Epidermal melanocyte (primary cell): ENCODE results near the gene NEDD4L.
A peak's percentile ranks its signal among the peaks of the same experiment; 100 is the strongest.
"Not testable (repeated sequence)": the region's sequence is repeated elsewhere in the genome, so short reads cannot be mapped to it uniquely, and the experiment has no call there.

ENCODE experiments used
- DNase-seq: peaks from one replicate; pipeline ENCODE4 v3.0.0; 2011; ENCODE audit warnings: low spot score; ENCODE audit not compliant: insufficient read length

Gene NEDD4L

DNA sequence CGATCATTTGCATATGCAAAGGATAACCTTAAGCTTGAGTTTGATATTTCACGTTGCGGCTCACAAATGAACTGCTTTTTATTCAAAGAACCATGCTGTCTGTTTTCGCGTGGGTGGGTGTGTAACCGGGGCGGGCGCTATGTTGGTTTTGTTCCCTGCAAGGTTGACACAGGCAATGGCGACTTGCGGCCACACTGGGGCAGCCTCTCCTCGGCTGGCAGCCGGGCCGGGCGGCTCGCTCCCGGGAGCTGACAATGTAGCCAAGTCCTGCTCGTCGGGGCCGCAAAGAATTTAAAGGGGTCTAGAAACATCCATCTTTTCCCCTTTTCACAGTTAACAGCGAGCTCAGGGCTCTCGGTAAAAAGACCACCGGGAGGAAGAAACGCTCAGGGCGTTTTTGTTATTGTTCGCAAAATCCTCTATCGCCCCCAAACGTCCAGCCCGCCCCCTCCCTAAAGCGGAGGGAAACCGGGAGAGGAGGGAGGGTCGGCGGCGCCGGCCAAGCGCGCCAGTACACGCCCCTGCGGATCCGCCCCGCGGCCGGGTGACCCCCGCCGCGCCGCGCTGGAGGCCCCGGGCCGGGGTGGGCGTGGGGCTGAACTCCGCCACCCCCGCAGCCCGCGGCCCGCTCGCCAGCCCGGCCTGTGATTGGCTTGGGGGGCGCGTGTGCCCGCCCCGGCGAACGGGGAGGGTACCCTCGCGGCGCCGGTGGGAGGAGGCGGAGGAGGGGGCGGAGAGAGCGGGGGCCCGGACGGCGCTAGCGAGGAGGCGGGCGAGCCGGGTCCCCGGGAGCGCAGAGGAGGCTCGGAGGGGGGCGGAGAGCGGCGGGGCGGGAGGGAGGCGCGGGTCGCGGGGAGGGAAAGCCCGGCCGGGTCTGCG lies at the start of gene NEDD4L:
Gene NEDD4L (plus strand): TSS at position 736 of the 879 bp plus-strand sequence. CDS start 435 bp downstream, outside the sequence.
- peak; percentile 71 for DNase-seq

DNA sequence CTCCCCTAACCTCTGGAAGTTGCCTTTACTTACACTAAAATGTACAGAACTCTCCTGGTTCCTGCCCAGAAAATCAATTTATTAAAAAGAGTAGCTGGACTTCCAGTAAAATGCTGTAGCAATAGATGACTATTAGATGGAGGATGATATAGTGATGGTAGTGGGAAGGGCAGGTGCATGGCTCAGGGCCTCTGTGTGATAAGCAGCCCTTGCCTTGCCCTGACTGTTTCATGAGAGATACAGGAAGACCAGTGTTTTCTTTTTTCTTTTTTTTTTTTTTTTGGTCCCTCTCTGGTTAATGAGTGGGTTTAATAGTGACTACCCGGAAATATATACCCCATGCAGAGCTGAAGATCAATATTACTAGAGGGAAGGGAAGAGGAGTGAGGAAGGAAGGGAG lies 48.7 kb upstream of the NEDD4L start:
- DNase-seq = no peak

DNA sequence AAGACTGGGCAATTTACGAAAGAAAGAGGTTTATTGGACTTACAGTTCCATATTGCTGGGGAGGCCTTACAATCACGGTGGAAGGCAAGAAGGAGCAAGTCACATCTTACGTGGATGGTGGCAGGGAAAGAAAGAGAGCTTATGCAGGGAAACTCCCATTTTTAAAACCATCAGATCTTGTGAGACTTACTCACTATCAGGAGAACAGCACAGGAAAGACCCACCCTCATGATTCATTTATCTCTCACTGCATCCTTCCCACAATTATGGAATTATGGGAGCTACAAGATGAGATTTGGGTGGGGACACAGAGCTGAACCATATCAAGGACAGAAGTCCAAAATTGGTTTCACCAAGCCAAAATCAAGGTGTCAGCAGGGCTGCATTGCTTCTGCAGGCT lies 47.1 kb upstream of the NEDD4L start:
- DNase-seq = not testable (repeated sequence)

DNA sequence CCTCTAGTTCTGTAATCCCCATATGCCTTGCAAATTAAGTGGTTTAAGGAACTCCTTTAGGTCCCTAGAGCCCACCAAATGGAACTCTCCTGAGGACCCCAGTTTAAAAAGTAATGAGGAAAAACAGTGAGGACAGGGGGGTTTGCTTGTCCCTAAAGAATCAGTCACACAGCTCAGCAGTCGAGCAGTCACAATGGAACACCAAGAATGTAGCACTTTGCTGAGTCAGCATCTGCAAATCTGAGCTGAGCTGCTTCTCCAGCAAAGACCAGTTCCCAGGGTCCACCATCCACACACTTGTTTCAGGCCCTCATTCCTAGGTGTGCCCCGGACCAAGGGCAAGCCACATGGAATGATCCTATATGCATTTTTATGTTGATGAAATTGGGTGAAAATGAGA lies 46.2 kb upstream of the NEDD4L start:
- DNase-seq = no peak

DNA sequence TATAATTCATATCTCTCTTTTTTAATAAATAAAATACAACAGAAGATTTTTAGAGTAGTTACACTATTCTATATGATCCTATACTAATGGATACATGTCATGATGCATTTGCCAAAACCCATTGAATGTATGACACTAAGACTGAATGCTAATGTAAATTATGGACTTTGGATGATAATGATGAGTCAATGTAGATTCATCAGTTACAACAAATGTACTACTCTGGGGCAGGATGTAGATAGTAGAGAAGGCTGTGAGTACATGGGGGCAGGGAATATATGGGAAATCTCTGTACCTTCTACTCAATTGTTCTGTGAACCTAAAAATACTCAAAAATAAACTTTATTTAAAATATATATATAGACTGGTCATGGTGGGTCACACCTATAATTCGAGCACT lies 45.6 kb upstream of the NEDD4L start:
- no peak for DNase-seq

DNA sequence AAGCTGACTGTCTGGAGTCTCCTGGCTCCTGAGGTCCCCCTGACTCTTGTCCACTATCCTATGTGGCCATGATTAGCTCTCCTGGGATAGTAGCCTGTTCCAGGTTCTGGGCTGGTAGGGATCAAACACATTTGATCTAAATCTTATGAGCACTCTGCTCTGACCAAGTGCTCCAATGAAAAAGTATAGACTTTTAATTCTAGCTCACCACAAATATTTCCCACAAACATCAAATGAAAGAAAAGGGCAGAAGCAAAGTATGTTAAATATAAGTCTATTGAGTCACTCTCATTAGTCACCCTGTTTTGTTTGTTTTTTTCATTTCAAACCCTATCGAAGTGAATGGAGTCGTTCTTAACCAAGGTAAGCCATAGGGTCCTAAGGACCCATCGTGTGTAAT lies 39.7 kb upstream of the NEDD4L start:
- no peak for DNase-seq

DNA sequence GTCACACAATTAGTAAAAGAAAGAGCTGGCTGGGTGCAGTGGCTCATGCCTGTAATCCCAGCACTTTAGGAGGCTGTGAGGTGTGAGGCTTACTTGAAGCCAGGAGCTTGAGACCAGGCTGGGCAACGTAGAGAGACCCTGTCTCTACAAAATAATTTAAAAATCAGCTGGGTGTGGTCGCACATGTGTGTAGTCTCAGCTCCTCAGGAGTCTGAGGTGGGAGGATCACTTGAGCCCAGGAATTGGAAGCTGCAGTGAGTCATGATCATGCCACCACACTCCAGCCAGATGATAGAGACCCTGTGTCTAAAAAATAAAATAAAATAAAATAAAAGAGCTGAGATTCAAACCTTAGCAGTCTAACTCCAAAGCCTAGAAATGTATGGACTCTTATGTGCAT lies 39.0 kb upstream of the NEDD4L start:
- no peak for DNase-seq

DNA sequence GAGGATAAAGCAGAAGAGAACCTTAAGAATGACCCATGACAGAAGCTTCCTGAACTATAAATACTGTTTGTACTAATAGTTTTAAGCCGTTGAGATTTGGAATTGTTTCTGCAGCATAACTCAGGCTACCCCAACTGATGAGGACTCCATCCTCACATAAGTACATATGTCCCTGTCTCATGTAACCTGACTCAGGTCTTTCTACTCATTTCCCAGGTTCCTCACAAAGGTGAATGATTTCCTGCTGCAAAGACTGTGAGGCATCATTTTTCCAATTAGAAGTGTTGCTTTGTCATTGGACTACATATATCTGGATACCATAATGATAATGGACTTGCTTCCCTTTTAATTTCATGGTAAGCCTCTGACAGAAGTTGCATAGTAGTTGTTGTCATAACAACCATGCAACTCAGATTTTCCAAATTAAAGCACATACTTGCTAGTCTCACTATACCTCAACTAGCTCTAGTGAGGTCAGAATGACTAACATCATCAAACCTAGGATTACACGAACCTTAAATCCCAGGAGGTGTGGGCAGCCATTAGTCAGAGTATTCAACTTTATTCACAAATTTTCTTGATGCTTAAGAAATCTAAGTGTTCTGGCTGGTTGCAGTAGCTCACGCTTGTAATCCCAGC lies 38.0 kb upstream of the NEDD4L start:
- no peak for DNase-seq

DNA sequence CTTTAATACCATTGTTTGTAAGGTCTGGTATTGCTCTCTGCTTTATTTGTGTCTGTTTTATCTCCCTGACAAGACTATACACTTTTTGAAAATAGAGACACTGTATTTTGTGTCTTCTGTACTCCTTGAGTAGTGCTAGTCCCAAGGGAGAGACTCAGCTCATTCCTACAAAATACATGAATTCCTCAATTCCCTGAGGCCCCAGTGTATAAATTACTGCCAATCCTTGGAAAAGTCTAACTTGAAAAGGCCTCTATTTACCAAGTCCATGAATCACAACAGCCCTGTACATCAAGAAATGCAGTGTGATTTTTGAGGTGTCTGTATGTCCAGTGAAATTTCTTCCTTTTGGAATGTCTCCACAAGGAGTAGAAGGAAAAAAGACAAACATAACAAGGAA lies 34.9 kb upstream of the NEDD4L start:
- no peak for DNase-seq

DNA sequence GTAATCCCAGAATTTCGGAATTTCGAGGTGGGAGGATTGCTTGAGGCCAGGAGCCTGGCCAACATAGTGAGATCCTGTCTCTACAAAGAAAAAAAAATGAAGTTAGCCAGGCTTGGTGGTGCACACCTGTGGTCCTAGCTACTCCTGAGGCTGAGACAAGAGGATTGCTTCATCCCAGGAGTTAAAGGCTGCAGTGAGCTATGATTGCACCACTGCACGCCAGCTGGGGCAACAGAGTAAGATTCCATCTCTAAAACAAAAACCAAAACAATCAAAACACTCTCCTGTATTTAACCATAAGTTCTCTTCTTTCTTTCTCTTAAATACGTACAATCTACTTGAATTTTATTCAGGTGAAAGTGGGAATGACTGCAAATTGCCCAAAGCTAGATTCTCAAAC lies 33.8 kb upstream of the NEDD4L start:
- no peak for DNase-seq

DNA sequence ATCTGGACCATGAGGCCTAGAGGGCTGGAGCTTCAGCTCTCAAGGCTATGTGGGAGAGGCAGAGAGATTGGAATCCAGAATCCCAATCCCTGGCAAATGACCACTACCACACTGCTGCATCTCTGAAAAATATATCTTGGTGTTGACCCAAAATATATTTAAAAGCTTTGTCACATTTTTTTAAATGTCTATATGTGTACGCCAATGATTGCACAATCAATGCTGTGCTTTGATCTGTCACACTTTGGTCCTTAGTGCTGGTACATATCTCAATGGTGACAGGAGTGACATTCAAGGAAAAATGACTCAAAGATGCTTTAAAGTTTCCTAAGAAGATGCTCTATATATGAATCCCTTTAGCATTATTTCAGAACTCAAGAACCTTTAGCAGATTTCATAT lies 31.7 kb upstream of the NEDD4L start:
- DNase-seq = no peak

DNA sequence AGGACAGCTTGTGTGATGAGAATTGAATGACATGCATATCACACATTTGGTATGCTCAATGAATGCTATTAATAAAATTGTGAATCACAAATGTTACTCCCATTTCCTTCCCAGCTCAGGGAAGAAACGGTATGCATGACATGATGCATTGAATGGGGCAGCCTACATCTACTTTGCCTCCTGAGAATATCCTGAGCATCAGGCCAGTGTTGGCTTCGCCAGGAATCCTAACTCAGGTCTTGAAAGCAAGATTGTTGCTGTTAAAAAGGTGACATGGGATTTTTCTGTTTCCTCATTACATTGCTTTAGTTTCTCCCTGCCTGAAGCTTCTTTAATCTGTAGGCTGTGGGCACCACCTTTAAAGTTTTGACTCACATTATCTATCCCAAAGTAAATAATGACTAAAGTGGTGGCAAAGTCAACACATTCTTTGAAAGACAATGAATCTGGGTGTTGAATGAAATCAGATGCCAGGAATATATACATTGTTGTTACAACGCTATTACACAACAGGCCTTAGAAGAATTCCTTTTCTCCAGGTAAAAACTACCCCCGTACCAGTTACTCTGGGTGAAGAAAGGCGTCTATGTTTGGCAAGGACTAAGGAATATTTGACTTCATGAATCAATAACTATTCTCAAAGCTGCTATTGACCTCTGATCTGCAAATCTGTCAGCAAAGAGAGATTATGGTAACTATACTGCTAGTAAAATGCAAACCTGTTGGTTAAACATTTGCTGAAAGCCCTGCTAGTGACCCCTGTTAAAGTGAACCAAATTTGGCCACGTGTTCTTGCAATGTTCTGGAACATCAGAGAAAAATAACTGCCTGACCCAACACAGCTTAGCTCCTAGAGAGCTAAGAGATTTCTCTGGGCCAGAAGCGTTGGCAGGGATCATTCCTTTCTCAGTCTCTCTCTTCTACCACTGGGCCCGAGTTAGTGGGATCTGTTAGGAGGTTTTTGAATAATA lies 30.5 kb upstream of the NEDD4L start:
- no peak for DNase-seq

DNA sequence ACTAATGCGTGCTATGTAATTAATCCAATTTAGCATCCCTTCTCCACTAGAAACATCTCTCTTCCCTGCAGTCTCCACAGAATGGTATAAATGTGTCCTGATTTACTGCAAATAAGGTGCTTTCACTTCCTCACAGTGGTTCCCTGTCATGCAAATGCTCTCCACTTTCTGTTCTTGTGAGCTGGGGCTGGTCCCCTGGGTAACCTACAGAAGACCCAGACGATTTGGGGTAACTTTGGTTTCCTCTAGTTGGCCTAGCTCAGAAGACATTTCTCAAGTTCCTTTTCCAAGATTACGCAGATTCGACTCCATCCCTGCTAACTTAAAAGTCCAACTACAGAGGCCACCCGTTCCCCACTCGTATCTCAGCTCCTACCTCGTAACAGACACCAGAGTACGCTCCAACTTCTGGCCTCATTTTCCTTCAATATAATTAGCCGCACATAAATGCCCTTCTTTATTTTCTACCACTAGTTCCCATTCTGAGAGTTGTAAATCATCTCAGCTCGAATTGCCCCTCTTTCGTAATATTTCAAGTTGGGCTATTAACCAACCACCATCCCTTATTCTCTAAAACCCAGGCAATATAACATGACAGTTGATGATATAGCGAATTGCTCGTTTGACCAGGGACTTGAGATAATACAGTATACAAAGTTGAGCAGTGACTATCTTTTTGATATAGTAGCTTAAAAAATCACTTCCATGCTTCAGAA lies 28.8 kb upstream of the NEDD4L start:
- DNase-seq = no peak

DNA sequence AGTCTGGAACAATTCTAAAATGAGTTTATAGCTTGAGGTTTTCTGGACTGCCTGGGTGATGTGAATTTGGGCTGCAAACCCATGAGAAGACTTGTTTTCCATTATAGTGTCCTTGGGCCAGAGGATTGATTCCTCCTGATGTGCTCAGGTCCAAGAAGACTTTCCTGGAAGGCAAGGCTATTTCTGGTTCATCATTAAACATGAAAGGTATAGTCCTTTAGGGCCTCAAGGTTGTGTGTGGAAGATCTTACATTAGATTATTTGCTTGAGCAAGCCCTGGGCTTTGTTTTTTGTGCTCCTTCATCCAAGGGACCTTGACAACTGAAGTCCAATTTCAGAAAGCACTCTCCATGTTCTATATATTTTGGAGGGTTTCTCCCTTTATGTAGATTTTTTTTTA lies 26.8 kb upstream of the NEDD4L start:
- no peak for DNase-seq

DNA sequence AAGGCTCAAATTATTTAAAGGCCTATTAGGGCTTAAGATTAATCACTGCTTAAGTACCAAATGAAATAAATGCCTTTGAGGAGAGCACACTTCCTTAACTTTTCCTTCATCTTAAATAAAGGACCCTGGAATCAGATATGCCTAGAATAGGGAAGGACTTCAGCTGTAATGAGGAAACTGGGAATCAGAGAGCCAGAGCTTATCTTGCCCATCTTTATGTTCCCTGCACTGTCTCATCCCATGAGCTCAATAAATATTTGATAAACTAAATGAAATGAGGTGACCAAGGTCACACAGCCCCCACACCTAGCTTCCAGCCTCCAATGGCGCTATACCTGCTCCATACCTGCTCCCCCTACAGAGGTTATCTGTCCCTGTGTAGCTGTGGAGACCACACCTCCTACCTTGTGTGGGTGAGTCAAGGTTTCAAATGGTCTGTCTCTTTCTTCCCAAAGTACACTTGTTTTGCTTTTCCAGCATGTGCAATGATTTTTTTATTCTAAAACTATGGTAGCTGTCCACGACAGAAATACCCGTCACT lies 23.4 kb upstream of the NEDD4L start:
- no peak for DNase-seq

DNA sequence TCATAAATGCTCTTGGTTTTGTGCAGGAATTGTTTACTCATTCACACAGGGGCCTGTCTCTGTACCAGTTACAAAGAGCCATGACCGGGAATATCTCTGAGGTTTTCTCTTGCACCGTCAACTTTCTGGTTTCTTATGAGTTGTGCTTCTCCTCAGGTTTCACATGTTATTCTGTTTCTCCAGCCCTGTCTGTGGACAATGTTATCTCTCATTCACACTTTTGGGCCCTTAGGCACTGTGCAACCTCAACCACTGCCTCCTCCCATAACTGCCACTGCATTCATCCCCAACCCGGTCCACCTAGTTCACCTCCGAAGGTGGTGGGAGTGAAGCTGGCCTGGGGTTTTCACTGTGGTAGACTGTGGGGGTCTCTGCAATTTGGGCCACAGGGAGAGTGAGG lies 22.5 kb upstream of the NEDD4L start:
- DNase-seq = no peak

DNA sequence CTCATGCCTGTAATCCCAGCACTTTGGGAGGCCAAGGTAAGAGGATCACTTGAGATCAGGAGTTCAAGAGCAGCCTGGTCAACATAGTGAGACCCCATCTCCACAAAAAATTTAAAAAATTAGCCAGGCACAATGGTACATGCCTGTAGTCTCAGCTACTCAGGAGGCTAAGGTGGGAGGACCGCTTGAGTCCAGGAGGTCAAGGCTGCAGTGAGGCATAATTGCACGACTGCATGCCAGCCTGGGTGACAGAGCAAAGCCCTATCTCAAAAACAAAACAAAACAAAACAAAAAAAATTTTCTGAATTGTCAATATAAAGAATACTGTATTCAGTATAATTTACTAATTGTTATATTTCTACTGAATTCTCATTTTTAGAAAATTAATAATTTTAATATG lies 20.9 kb upstream of the NEDD4L start:
- no peak for DNase-seq

DNA sequence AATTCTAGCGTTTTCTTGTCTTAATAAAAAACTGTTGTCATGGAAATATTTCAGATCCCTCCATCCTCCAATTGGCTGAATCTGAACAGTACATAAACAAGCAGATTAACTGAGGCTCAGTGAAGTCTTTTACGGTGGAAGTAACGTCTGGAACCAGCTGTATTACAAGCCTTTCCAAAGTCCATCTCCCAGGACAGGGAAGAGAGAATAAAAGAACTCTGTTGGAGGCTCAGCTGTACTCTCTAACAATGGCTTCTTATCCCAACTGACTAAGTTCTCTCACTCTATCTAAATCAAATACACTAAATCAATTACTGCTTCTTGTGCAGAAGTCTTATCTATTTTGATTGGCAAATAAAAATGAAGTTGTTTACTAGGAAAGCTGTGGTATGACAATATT lies 19.9 kb upstream of the NEDD4L start:
- DNase-seq = no peak

DNA sequence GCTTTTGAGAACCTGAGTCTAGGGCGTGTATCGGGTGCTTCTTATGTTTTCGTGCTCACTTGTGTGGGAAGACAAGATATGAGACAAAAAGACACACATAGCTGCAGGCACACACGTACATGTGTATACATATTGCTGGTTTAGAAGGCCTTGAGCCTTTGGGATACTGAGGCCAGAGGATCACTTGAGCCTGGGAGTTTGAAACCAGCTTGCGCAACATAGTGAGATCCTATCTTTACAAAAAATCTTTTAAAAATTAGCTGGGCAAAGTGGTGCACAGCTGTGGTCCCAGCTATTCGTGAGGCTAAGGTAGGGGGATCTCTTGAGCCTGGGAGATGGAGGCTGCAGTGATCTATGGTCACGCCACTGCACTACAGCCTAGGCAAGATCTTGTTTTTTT lies 18.8 kb upstream of the NEDD4L start:
- DNase-seq = no peak

DNA sequence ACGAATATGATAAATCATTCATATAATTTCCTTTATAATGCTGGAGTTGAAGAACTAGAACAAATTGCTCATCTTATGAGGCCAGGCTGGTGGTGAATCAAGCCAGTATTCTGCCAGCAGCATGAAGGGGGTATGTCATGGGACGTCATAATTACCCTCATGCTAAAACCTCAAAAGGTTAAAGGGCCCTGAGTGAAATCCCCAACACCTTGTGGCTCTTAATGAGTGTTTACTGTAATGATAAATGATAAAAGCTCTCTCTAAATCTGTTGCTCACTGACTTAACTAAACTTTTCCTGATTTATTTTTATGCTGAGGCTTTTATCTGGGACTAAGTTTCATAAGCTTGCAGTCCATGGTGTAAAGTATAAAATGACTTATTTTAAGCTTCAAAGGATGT lies 18.3 kb upstream of the NEDD4L start:
- DNase-seq = no peak

DNA sequence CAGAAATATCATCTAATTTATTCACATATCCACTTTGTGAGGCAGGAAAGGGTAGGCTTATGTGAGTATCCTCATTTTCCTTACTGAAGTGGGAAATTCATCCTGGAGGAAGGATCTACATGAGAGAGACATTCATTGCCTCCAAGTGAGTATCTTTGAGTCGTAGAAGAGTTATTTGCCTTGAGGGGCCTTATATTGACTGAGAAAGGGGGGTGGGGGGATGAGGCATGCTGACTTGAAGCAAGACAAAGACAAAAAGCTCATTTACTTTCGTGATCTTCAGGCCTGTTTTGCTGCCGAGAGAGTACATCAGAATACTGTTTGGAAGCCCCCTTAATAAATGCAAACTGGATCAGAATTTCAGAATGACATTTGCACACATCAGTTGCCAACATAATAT lies 17.6 kb upstream of the NEDD4L start:
- DNase-seq = no peak
